Colon (tissue), 2 donors: ENCODE results near the gene CCDC54.
"Not testable (repeated sequence)": the region's sequence is repeated elsewhere in the genome, so short reads cannot be mapped to it uniquely, and the experiment has no call there.

ENCODE experiments used
- FAIRE-seq: peaks from 2 replicates; lab custom pipeline; 2012; peaks lifted over from hg19 to GRCh38; lab: Jason Lieb, UNC
- donor health status: control.
- donor health status: control.

Gene CCDC54

DNA sequence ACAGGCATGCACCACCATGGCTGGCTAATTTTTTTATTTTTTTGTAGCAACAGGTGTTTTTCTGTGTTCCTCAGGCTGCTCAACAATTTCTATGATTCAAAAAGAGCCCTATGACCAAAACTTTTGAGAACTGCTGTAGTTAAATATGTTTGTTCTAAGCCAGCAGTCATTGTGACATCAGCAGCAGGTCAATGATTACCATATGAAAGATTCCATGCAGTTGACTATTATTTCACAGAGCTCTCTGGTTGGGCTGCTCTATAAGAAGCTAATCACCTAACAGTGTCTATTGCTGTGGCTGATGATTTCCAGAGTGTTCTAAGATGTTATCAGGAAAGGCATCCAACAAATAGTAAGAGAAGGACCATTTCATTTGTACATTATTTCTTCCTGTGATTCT lies at the start of gene CCDC54:
TSS of gene CCDC54 (plus strand) at position 289 of the 400 bp plus-strand sequence. CDS start 149 bp downstream, outside the sequence.
- no peak for FAIRE-seq

DNA sequence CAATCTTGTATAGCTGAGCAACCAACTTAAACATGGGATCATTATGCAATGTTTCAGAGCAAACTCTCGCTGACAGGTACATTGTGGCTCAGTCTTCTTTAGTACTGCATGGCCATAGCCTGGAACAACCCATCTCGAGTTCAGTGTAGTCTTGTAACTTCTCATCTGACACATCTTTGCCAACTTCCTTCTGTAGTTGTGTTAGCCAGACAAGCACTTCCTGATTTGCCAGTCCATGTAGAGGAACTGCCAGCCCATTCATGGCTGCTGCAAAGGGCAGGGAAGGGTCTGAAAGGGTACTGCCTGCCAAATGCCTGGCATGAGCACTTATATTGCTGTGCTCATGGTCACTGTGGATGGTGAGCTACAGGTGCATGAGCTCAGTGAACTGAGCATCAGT lies 49.2 kb upstream of the CCDC54 start:
- no peak for FAIRE-seq

DNA sequence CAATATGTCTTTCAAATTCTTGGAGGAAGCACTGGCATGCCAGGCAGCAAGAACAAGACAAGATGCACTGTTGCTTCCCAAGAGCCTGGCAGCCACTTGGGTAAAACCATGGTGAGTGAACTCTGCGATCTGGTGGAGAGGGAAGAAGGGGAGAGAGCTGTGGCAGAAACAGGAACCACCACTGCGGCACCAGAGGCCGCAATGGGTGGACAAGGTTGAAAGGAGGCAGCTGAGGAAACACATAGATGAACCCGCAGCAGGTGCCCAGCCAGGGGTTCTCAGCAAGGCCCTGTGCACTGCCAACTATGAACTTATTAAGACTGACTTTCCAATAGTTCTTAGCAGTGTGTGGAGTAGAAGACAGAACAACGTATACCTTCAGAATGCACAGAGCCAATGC lies 48.2 kb upstream of the CCDC54 start:
- FAIRE-seq: no peak

DNA sequence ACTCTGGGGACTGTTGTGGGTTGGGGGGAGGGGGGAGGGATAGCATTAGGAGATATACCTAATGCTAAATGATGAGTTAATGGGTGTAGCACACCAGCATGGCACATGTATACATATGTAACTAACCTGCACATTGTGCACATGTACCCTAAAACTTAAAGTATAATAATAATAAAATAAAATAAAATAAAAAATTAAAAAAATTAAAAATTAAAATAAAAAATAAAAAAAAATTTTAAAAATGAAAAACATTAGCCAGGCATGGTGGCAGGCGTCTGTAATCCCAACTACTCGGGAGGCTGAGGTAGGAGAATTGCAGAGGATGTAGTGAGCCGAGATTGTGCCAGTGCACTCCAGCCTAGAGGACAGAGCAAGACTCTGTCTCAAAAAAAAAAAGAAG lies 37.5 kb upstream of the CCDC54 start:
- FAIRE-seq: not testable (repeated sequence)

DNA sequence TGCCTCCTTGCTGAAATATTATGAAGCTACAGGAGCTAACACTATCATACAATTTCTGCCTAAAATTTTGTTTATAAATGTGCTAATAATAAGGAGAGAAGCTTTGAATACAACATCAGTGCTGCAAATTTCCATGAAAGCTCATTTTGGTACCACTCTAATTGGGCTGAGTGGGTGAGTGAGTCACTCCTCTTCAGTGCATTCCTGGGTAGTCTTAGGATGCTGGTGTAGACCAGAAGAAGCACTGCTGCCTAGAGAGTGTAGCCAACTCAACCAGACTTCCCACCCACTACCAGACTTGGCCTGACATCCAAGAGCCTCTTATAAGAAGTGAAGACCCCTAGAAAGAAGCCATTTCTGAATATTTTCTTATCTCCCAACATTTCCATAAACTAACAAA lies 32.5 kb upstream of the CCDC54 start:
- no peak for FAIRE-seq

DNA sequence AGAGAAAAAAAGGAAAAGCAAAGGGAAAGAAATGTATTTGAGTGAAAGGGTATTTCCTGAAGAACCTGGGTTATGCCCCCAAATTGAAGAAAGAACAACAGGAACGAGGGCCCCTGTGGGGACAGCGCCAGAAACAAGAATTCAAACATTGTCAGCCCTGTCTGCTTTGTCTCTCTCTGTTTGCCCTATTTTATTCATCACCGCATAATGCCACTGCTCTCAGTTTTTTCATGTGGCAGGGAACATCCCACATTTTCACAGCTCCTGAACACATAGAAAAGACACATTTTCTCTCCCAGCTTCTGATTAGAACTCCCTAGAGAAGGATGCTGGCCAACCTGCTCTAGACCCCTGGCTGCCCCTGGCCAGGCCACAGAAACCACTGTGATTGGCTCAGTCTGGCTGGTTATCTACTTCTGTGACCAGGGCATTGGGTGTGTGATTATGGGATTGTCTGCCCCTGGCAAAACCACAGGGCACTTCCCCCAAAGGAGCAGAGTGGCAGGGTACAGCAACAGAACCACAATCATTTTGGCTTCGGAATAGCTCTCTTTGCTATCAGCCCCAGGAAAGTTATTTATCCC lies 31.3 kb upstream of the CCDC54 start:
- FAIRE-seq: no peak

DNA sequence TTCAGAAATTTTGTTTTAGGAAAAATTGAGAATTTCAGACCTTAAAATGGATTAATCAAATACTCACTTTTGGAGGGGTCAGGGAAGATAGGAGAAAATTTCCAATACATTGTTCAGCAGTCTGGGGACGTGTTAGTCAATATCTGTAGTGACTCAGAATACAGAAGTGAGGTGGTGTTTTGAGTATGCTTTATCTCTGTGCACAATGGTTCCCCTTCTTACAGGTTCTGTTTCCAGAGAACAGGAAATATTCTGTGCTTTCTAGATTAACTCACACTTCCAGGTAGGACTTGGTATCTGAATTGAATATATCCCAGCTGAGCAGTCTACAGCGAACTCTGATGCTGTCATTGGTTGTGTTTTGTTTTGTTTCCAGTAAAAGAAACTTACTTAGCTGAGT lies 30.7 kb upstream of the CCDC54 start:
- no peak for FAIRE-seq

DNA sequence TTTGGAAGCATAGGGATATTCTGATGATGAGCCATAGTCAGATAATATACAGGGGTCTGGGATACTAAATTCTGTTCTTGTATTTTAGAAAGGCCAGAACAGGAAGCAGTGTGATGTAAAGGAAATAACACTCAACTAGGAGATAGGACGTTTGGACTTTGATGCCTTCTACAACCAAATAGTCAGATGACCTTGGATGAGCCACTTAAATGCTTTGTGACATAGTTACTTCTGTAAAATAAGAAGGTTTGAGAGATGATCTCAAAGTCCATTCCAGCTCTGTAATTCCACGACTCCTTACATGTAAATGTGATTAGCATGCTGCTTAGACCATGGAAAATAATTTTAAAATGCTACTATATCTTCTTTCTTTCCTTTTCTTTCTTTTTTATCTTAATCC lies 29.5 kb upstream of the CCDC54 start:
- no peak for FAIRE-seq

DNA sequence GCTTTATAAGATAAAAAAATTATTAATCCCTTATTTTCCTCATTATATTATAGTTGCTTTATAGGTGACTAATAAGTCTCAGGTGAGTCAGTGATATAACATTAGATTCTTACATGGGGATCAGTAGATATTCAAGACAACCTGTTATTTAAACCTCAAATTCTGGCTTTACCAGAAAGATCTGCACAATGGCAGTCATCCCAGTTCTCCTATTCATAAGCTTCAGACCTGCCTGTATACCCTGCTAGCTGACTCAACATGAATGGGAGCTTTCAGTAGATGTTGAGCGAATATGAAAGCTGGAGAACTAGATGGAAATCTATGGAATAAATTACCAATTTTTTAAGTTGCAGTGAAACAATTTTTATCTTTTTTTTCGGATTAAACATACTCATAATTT lies 20.5 kb upstream of the CCDC54 start:
- no peak for FAIRE-seq

DNA sequence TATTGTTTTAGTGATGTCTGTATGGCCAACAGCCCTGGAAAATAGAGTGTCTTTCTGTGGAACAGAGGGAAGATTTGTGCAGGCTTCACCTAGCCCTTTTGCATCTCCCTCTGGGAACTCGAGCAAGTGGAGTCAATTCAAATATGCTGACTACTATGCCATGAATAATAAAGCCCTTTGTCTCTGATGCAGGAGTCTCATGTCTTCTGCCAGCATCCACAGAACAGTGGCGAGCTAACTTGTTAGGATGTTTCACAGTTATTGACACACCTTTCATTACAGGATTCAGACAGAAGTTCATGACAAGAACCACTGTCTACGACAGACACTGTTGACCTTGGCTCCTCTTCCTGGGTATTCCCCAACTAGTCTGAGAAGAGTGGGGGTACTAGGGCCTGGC lies 15.6 kb upstream of the CCDC54 start:
- FAIRE-seq: no peak

DNA sequence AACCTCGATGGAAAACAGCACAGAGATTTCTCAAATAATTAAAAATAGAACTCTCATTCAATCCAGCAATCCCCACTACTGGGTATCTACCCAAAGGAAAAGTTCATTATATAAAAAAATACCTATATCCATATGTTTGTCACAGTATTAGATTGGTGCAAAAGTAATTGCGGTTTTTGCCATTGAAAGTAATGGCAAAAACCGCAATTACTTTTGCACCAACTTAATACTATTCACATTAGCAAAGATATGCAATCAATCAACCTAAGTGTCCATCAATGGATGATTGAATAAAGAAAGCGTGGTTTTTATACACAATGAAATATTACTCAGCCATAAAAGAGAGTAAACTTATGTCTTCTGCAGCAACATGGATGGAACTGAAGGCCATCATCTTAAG lies 12.2 kb upstream of the CCDC54 start:
- no peak for FAIRE-seq

DNA sequence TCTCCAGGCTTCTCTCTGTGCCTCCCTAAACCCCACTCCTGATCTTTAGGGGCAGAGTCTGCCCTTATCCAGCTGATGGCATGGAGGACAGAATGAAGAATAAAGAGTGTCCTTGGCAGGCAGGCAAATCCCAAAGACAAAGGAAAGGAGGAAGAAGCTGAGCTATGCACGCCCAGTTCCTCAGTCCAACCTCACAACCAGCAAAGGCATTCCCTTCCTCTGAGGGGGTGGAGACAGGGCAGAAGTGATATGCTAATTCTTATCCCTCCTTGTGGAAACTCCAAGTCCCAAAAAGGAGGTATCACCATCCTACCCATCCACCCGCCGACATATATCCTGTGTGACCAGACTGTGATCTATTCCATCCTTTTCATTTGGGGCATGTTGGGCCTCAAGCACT lies 10.5 kb upstream of the CCDC54 start:
- no peak for FAIRE-seq

DNA sequence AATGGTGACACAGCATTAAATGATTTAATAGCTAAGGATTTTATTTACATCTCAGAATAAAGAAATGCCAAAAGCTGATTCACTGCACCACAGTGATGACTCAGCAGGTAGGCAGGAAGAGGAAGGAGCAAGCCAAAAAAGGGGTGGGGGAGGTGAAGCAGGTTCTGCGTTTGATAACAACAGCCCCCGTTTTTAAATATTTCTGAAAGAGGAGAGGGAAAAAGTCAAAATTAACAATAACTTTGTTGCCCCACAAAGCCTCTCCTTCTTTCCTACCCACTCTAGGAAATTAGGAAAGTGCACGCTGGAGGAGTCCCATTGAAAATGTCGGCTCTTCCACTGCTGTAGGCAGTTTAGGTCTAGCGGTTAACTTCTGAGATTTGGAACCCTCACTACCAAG lies 9.9 kb upstream of the CCDC54 start:
- no peak for FAIRE-seq

DNA sequence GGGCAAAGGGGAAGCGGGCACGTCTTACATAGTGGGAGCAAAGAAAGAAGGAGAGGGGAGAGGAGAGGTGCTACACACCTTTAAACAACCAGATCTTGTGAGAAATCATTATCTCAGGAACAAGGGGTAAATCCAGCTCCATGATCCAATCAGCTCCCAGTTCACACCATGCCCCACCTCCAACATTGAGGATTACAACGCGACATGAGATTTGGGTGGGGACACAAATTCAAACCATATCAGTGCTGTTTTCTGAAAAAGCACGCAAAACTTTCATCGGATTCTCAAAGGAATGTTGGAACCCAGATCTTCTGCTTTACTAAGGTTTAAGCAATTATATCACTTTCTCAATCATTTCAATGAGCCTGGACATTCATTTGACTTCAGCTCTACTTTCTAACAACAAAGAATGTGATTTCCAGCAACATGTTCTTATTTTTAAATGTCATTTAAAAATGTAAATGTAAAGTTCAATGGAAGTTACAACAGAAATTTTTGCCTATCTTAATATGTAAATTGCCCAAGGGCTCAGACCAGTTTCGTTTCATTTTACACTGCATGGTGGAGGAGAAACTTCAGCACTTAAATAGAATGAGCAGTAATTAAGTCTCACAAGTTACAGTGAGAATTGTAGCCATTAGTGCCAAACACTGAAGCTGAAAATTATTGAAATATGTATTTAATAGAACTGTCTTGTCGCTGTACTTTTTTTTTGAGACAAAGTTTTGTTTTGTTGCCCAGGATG lies 8.4 kb upstream of the CCDC54 start:
- no peak for FAIRE-seq

DNA sequence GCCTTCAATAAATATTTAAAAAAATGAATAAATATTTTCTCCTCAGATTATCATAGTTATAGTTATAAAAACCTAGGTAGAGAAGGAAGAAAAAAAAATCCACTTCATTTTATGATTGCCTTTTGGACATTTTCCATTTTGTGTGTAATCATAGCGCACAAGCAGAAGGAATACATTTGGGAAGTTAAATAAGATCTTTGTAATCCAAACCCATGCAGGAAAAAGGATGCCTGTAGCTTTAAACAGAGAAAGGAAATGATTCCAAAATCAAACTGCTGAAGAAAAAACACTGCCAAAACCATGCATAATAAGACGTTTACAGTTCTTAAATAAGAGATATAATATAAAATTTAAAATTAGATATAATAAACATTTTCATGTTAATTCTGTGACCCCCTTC lies 7.4 kb upstream of the CCDC54 start:
- FAIRE-seq: no peak

DNA sequence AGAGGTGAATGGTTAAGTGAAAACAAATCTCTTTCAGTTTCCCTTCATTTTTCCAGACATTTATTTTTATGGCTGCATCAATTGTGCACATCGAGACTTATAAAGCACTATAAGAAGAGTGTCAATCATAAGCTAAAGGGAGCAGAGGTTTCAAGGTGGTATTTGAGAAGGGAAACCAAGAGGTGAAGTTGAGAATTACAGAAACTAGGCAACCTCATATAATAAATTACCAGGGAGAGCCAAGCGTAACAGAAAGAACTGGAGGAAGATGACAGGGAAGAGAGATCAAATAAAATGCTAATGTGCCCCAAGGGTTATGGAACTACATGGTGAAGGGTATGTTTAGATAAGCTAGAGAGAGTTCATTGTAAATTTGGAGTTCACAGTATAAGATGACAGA lies 6.3 kb upstream of the CCDC54 start:
- no peak for FAIRE-seq

DNA sequence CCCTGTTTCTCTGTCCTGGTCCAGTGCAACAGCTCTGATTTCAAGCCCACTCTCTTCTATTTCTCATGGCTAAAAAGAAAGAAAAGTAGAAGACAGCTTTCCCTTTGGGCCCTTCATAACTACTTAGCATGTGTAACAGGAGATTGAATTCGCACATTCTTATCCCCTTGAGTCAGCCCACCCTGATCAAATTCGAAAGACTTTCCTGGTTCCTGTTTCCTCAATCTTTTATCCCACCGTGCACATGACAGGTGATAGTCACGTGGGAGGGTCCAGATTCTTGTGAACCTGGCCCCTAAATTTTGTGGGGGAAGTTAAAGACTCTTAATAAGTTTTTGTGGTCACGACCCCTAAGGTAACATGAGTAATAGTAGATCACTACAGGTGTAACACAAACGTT lies 4.7 kb upstream of the CCDC54 start:
- no peak for FAIRE-seq

DNA sequence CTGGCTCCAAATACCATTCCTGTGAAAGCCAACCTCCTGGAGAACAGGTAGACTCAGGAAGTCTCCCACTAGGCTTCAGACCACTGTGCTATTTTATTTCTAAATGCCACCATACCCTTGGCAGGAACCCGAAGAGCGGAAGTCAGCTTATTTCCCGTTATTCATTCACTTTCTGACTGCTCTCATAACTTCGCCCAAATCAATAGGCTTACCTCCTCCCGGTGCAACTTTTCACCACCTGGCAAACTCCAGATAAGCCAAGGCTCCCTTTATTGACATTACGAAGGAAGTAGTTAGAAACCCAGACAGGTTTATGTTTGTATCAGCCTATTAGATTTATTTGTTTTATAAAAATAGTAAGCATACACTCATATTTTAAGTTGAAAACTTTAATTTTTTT lies 3.3 kb upstream of the CCDC54 start:
- FAIRE-seq: no peak

DNA sequence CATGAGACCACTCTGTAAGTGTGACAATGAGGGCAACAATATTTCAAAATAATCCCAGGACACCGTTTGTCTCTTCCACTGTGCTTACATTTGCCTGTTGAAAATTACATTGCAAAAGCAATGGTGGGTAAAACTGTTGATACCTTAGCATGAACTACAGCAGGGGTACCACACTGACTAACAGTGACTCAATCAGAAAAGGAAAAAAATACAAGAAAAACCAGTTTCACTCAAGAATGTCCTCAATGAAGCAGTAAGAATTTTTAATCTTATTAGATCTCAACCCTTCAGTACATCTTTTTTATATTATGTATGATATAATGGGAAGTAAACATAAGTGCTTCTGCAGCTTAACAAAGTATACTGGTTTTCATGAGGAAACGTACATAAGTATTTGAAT lies 1.6 kb upstream of the CCDC54 start:
- FAIRE-seq: no peak

DNA sequence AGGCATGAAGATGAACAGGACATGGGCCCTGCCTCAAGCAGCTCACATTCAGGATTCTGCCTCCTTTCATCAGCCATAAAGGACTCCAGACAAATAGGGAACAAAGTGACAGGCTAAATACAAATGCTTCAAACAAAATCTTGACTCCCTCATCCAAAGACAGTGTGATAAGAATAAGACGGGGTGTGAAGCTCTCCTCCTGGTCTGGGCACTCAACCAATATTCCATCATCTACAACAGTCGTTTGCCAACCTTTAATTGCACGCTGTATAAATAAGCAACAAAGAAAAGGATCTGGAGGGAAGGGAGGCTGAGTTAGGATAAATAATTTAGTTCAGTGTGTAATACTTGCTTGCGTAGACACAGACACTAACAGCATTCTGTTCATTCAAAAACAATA lies 5.4 kb downstream of the CCDC54 start:
- no peak for FAIRE-seq

DNA sequence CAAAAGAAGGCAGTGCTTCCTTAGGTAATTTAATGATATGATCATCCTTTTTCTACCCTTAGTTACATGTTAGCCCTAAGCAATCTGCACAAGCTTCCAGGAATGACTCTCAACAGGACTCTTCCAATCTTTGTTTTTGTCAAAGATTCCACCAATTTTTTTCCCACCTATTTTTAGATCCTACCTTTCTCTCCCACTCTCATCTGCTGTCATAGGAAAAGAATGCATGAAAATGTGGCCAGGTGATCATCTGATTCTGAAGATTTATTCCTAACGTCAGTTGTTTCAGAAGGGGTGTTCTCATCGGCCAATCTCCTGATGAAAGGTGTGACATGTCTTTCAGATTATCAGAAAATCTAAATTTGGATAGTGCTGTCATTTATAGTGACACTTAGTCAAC lies 7.2 kb downstream of the CCDC54 start:
- FAIRE-seq: no peak

DNA sequence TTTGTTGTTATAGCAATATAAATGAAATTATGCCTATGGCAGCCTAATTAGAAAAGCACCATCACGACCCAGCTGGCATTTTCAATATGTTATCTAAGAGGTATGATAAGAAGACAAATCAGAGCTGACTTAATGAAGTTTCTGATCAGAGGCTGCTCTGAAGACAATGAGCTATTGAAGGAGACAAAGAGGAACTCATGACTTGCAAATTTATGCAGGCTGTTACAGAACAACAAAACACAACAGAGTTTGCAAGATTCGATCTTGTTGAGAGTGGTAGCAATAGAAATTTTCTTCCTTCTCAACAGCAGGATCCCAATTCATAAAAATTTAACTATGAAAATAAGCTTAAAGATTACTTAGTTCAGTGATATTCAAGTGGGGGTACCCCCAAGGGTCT lies 7.7 kb downstream of the CCDC54 start:
- FAIRE-seq: no peak

DNA sequence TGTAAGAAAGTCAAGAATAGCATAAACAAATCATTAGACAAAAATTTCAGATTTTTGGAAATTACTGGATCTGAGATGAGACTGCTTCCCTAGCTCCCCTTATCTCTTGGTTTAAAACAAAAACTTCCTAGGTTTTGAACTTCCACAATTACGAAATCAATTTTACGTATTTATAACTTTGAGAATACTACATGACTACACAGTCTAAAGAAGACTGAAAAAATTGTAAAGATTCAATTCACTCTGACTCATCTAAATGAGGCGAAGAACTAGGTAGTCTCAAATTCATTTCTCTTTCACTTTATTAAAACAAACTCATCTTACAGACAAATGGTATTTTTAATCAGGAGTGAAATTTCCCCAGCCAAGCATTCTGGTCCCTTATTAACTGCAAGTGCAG lies 10.3 kb downstream of the CCDC54 start:
- no peak for FAIRE-seq

DNA sequence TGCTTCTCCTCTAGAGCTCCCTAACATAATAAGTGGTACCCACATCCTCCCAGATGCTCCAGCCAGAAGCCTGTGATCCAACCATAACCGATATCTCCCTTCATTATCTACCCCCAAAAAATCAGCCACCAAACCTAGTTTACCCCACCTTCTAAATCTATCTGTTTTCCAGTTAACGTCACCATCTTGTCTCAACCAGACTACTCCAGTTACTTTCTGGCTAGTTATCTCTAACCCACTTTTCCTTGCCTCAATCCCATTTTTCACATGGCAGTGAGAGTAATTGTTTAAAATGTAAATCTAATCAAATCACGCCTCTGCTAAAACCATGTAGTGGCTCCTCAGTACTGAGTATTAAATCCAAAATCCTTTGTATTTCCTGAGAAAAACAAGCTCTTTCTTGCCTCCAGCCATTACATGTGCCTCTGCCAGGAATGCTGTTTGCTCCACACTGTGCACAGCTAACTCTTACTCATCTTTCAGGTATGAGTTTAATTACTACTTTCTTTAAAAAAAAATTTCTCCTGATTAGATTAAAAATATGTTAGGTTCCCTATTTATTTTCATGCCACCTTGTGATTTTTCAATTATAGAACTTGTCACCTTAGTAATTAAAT lies 15.4 kb downstream of the CCDC54 start:
- FAIRE-seq: no peak
